ENCODE data around the gene DOCK1. TPM values are rescaled to one million over a fixed set of nuclear protein-coding genes. Genes with fewer than 3 reads are reported as not detected.
A peak's percentile ranks its signal among the peaks of the same experiment; 100 is the strongest.

The DOCK1 gene
- total RNA-seq = 10 to 100 TPM; 64.6 to 82.6 TPM
- polyA plus RNA-seq = 10 to 100 TPM; 10.9 to 21.9 TPM
- long read RNA-seq, donor 1, partial matches to known transcripts = 19 of 67 reads
- long read RNA-seq, donor 1, other reads (novel, unspliced or antisense) = 48 of 67 reads
- long read RNA-seq, donor 2, partial matches to known transcripts = 12 of 58 reads
- long read RNA-seq, donor 2, other reads (novel, unspliced or antisense) = 46 of 58 reads

- DNase-seq = peak; percentile 81 to 92
- Histone ChIP-seq H3K36me3 (ENCODE audit: control insufficient read depth in 1 of 2, insufficient read depth in 2 of 2, low read length in 1 of 2) (no peaks in the 10 kb centered on the region), H3K4me3 (ENCODE audit: low read length in 2 of 2) (peak within 1 kb of the TSS; percentile 92 to 97), H3K9me3 (ENCODE audit: control insufficient read depth, low read length) (no peaks in the 10 kb centered on the region), H3K4me1 (ENCODE audit: control insufficient read depth in 1 of 2, insufficient read depth in 2 of 2, low read length in 2 of 2) (no peaks in the 10 kb centered on the region), H3K27ac (ENCODE audit: low read depth in 1 of 2, low read length in 2 of 2) (peak within 1 kb of the TSS; percentile 39 to 71), H3K27me3 (ENCODE audit: control insufficient read depth in 1 of 2, insufficient read depth in 2 of 2, low read length in 1 of 2) (no peaks in the 10 kb centered on the region)
- WGBS, 2 donors = 0 to 1% methylated on average over 60 to 108 of the region's 108 CpGs
- ATAC-seq (ENCODE audit: low FRiP score) = peak; percentile 80
- intact Hi-C loops (cut with DNase I) = loop anchor here in 1 of 2 donors (5.0 kb wide), 1 partner anchor 107 kb away; no protein-coding TSS in a partner anchor
Measured at GRCh38 chr10:126904818-126905701, at the start of gene DOCK1. TSS of gene DOCK1 (plus strand) at chr10:126905428. CDS start at chr10:126905518, 90 bp downstream.

GRCh38 chr10:126857178-126857806 lies 47.9 kb upstream of the DOCK1 start:
- Histone ChIP-seq H3K4me3 (ENCODE audit: low read length in 2 of 2) (no peak overlapping the region), H3K36me3 (ENCODE audit: control insufficient read depth in 1 of 2, insufficient read depth in 2 of 2, low read length in 1 of 2) (no peaks in the 10 kb centered on the region), H3K9me3 (ENCODE audit: control insufficient read depth, low read length) (peaks cover 7% of the 10 kb centered on the region), H3K27ac (ENCODE audit: low read depth in 1 of 2, low read length in 2 of 2) (no peak overlapping the region), H3K4me1 (ENCODE audit: control insufficient read depth in 1 of 2, insufficient read depth in 2 of 2, low read length in 2 of 2) (no peaks in the 10 kb centered on the region), H3K27me3 (ENCODE audit: control insufficient read depth in 1 of 2, insufficient read depth in 2 of 2, low read length in 1 of 2) (no peaks in the 10 kb centered on the region)
- intact Hi-C loops (cut with DNase I) = no loop called here
- ATAC-seq (ENCODE audit: low FRiP score) = no peak
- 85 to 86% methylated on average over 8 of the region's 8 CpGs for WGBS, 2 donors
- no peak for DNase-seq

GRCh38 chr10:126867567-126868365 lies 37.5 kb upstream of the DOCK1 start:
- Histone ChIP-seq H3K9me3 (ENCODE audit: control insufficient read depth, low read length) (no peaks in the 10 kb centered on the region), H3K27me3 (ENCODE audit: control insufficient read depth in 1 of 2, insufficient read depth in 2 of 2, low read length in 1 of 2) (no peaks in the 10 kb centered on the region), H3K36me3 (ENCODE audit: control insufficient read depth in 1 of 2, insufficient read depth in 2 of 2, low read length in 1 of 2) (no peaks in the 10 kb centered on the region), H3K4me3 (ENCODE audit: low read length in 2 of 2) (no peak overlapping the region), H3K27ac (ENCODE audit: low read depth in 1 of 2, low read length in 2 of 2) (no peak overlapping the region), H3K4me1 (ENCODE audit: control insufficient read depth in 1 of 2, insufficient read depth in 2 of 2, low read length in 2 of 2) (no peaks in the 10 kb centered on the region)
- DNase-seq (no peak), ATAC-seq (ENCODE audit: low FRiP score) (no peak)
- 79 to 80% methylated on average over 9 of the region's 9 CpGs for WGBS, 2 donors
- intact Hi-C loops (cut with DNase I) = no loop called here

GRCh38 chr10:126868371-126868770 lies 36.9 kb upstream of the DOCK1 start:
- Histone ChIP-seq H3K27ac (ENCODE audit: low read depth in 1 of 2, low read length in 2 of 2) (no peak overlapping the region), H3K9me3 (ENCODE audit: control insufficient read depth, low read length) (no peaks in the 10 kb centered on the region), H3K4me1 (ENCODE audit: control insufficient read depth in 1 of 2, insufficient read depth in 2 of 2, low read length in 2 of 2) (no peaks in the 10 kb centered on the region), H3K27me3 (ENCODE audit: control insufficient read depth in 1 of 2, insufficient read depth in 2 of 2, low read length in 1 of 2) (no peaks in the 10 kb centered on the region), H3K4me3 (ENCODE audit: low read length in 2 of 2) (no peak overlapping the region), H3K36me3 (ENCODE audit: control insufficient read depth in 1 of 2, insufficient read depth in 2 of 2, low read length in 1 of 2) (no peaks in the 10 kb centered on the region)
- intact Hi-C loops (cut with DNase I) = no loop called here
- WGBS, 2 donors = 82 to 84% methylated on average over 6 of the region's 6 CpGs
- no peak for DNase-seq
- ATAC-seq (ENCODE audit: low FRiP score) = no peak

- Histone ChIP-seq H3K4me1 (ENCODE audit: control insufficient read depth in 1 of 2, insufficient read depth in 2 of 2, low read length in 2 of 2) (no peaks in the 10 kb centered on the region), H3K9me3 (ENCODE audit: control insufficient read depth, low read length) (no peaks in the 10 kb centered on the region), H3K27ac (ENCODE audit: low read depth in 1 of 2, low read length in 2 of 2) (no peak overlapping the region), H3K27me3 (ENCODE audit: control insufficient read depth in 1 of 2, insufficient read depth in 2 of 2, low read length in 1 of 2) (no peaks in the 10 kb centered on the region), H3K36me3 (ENCODE audit: control insufficient read depth in 1 of 2, insufficient read depth in 2 of 2, low read length in 1 of 2) (no peaks in the 10 kb centered on the region), H3K4me3 (ENCODE audit: low read length in 2 of 2) (no peak overlapping the region)
- 78 to 81% methylated on average over 7 of the region's 7 CpGs for WGBS, 2 donors
- no peak for DNase-seq
- no peak for ATAC-seq (ENCODE audit: low FRiP score)
- intact Hi-C loops (cut with DNase I) = no loop called here
Measured at GRCh38 chr10:126872135-126872534, 33.1 kb upstream of the DOCK1 start.

GRCh38 chr10:126872768-126873167 lies 32.5 kb upstream of the DOCK1 start:
- intact Hi-C loops (cut with DNase I) = no loop called here
- no peak for ATAC-seq (ENCODE audit: low FRiP score)
- Histone ChIP-seq H3K27ac (ENCODE audit: low read depth in 1 of 2, low read length in 2 of 2) (no peak overlapping the region), H3K27me3 (ENCODE audit: control insufficient read depth in 1 of 2, insufficient read depth in 2 of 2, low read length in 1 of 2) (no peaks in the 10 kb centered on the region), H3K4me1 (ENCODE audit: control insufficient read depth in 1 of 2, insufficient read depth in 2 of 2, low read length in 2 of 2) (no peaks in the 10 kb centered on the region), H3K9me3 (ENCODE audit: control insufficient read depth, low read length) (no peaks in the 10 kb centered on the region), H3K36me3 (ENCODE audit: control insufficient read depth in 1 of 2, insufficient read depth in 2 of 2, low read length in 1 of 2) (no peaks in the 10 kb centered on the region), H3K4me3 (ENCODE audit: low read length in 2 of 2) (no peak overlapping the region)
- WGBS, 2 donors = 39 to 45% methylated on average over 3 of the region's 3 CpGs
- no peak for DNase-seq

- Histone ChIP-seq H3K9me3 (ENCODE audit: control insufficient read depth, low read length) (no peaks in the 10 kb centered on the region), H3K27me3 (ENCODE audit: control insufficient read depth in 1 of 2, insufficient read depth in 2 of 2, low read length in 1 of 2) (no peaks in the 10 kb centered on the region), H3K27ac (ENCODE audit: low read depth in 1 of 2, low read length in 2 of 2) (no peak overlapping the region), H3K36me3 (ENCODE audit: control insufficient read depth in 1 of 2, insufficient read depth in 2 of 2, low read length in 1 of 2) (no peaks in the 10 kb centered on the region), H3K4me1 (ENCODE audit: control insufficient read depth in 1 of 2, insufficient read depth in 2 of 2, low read length in 2 of 2) (no peaks in the 10 kb centered on the region), H3K4me3 (ENCODE audit: low read length in 2 of 2) (no peak overlapping the region)
- DNase-seq = no peak
- no peak for ATAC-seq (ENCODE audit: low FRiP score)
- WGBS, 2 donors = 77 to 80% methylated on average over 3 of the region's 3 CpGs
- intact Hi-C loops (cut with DNase I) = no loop called here
Measured at GRCh38 chr10:126876456-126876855, 28.8 kb upstream of the DOCK1 start.

GRCh38 chr10:126877390-126877789 lies 27.8 kb upstream of the DOCK1 start:
- DNase-seq (no peak), ATAC-seq (ENCODE audit: low FRiP score) (no peak)
- Histone ChIP-seq H3K36me3 (ENCODE audit: control insufficient read depth in 1 of 2, insufficient read depth in 2 of 2, low read length in 1 of 2) (no peaks in the 10 kb centered on the region), H3K27me3 (ENCODE audit: control insufficient read depth in 1 of 2, insufficient read depth in 2 of 2, low read length in 1 of 2) (no peaks in the 10 kb centered on the region), H3K9me3 (ENCODE audit: control insufficient read depth, low read length) (no peaks in the 10 kb centered on the region), H3K4me3 (ENCODE audit: low read length in 2 of 2) (no peak overlapping the region), H3K27ac (ENCODE audit: low read depth in 1 of 2, low read length in 2 of 2) (no peak overlapping the region), H3K4me1 (ENCODE audit: control insufficient read depth in 1 of 2, insufficient read depth in 2 of 2, low read length in 2 of 2) (no peaks in the 10 kb centered on the region)
- intact Hi-C loops (cut with DNase I) = no loop called here
- 65 to 74% methylated on average over 2 of the region's 2 CpGs for WGBS, 2 donors
